CD4-positive, alpha-beta T cell treated with Interleukin-2 at 100 ng/mL for 4 hours (primary cell): ENCODE results near the gene ZNF469.
"Not testable (repeated sequence)": the region's sequence is repeated elsewhere in the genome, so short reads cannot be mapped to it uniquely, and the experiment has no call there.

ENCODE experiments used
- DNase-seq: peaks from one replicate; pipeline ENCODE4 v3.0.0-alpha.2; 2020; ENCODE audit warnings: low spot score

ZNF469 gene

GRCh38 chr16:88410297-88410968, 27.7 kb downstream of the ZNF469 start:
- not testable (repeated sequence) for DNase-seq

GRCh38 chr16:88411951-88412576, 29.3 kb downstream of the ZNF469 start:
- no peak for DNase-seq

- DNase-seq, result no peak
These were observed 30.0 kb downstream of the ZNF469 start for GRCh38 chr16:88412766-88413165.

DNA sequence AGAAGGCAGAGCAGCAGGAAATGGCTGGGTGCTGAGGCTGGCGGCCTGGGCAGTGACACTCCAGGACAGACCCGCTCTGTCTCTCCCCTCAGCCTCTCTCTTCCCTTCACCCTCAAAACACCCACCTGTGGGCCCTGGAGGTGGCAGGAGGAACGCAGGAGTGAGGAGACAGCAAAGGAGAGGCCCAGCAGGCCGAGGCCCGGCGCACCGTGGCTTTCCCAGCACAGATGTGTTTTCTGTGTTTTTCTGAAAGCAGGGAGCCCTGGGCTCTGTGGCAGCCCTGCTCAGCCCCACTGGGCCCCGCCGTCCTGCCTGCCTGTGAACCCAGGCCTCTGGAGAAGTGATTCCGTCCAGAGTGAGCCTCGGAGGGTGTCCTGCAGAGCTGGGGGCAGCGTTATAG, 30.5 kb downstream of the ZNF469 start:
- DNase-seq, result no peak

DNA sequence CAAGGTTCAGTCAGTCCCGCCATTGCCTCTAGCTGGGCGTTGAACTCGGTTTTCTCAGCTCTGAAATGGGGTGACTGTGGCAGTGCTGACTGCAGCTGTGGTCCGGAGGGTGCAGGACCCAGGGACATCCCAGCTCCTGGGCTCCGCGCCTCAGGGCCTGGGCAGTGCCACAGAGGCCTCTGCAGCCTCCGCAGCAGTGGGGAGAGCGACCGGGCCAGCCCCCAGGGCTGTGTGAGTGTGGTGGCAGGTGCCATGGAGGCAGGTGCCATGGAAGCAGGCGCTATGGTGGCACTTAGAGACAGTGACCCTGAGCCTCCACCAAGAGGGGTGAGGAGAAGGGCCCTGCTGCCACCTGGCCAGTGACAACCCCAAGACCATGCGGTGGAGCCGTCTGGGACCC, 30.9 kb downstream of the ZNF469 start:
- no peak for DNase-seq

- DNase-seq, result no peak
These were observed 32.0 kb downstream of the ZNF469 start for GRCh38 chr16:88414521-88415380.

GRCh38 chr16:88415381-88415705, 32.6 kb downstream of the ZNF469 start:
- no peak for DNase-seq

DNA sequence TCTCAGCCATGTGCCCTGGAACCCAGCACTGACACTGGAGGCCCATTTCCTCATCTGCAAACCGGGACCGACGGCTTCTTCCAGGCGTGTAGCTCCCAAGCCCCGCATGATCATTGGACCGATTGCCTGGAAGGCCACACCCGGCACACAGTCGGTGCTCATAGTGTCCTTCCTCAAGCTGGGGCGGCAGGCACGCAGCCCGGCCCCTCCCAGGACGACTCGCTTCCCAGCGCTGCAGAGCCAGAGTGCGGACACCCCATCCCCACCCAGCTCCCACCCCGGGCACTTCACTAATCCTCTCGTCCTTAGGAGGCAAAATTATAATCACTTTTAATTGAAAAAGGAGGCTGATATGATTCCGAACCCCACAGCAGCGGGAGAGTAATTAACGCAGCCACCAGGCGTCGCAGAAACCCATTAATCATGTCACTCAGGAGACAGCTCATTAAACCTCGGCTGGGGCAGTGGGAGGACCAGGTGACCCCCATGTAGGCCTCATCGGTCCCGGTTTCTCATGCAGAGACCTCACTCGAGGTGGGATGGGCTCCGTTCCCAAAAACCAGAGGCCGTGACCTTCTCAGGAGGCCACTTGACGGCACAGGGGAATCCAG, 33.1 kb downstream of the ZNF469 start:
- DNase-seq, result no peak

- DNase-seq, result no peak
These were observed 33.9 kb downstream of the ZNF469 start for GRCh38 chr16:88416686-88417085.

GRCh38 chr16:88417684-88418476, 35.1 kb downstream of the ZNF469 start:
- no peak for DNase-seq

GRCh38 chr16:88418869-88419268, 36.1 kb downstream of the ZNF469 start:
- no peak for DNase-seq

- no peak for DNase-seq
These were observed 37.0 kb downstream of the ZNF469 start for GRCh38 chr16:88419790-88420189.

DNA sequence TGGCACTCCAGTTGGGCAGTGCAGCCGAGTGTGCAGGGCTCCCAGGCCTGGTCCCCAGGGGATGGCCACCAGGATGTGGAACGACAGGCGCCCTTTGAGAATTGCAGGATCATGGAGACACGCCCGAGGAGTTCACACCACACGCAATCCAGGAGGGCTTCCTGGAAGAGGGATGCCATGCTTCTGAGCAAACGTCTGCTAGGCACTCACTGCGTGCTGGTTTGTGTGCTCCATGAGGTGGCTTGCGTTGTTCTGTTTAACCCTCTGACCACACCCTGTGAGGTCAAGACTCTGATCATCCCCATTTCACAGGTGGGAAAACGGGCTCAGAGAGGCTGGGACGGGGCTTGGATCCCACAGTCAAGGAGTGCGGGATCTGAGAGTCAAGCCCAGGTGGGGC, 37.7 kb downstream of the ZNF469 start:
- no peak for DNase-seq

- DNase-seq, result no peak
These were observed 38.5 kb downstream of the ZNF469 start for GRCh38 chr16:88421301-88421700.

- no peak for DNase-seq
These were observed 39.2 kb downstream of the ZNF469 start for GRCh38 chr16:88421871-88422433.

DNA sequence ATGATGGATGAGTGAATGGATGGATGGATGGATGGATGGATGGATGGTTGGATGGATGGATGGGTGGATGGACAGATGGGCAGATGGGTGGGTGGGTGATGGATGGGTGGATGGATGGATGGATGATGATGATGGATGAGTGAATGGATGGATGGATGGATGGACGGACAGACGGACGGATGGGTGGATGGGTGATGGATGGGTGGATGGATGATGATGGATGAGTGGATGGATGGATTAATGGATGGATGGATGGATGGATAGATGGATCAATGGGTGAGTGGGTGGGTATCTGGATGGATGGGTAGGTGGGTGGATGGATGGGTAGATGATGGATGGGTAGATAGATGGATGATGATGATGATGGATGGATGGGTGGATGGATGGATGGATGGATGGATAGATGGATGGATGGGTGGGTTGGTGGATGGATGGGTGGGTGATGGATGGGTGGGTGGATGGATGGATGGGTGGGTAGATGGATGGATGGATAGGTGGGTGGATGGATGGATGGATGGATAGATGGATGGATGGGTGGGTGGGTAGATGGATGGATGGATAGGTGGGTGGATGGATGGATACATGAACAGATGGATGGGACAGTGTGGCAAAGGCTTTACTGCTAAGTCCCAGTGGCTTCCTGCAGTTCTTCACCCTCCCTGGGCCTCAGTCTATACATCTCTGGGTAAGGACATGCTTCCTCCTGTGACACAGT, 40.1 kb downstream of the ZNF469 start:
- no peak for DNase-seq

DNA sequence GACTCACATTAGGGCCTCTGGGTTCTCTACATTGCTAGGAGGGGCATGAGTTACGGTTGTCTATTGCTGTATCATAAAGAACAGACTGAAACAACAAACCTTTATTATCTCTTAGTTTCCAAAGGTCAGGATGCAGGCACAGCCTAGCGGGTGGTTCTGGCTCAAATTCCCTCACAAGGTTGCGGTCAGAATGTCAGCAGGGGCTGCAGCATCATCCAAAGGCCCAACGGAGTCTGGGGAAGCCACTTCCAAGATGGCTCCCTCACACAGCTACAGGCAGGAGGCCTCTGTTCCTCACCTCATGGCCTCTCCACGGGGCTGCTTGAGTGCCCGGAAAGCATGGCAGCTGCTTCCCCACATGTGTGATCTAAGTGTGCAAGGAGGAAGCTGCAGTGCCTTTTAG, 40.7 kb downstream of the ZNF469 start:
- DNase-seq, result no peak

DNA sequence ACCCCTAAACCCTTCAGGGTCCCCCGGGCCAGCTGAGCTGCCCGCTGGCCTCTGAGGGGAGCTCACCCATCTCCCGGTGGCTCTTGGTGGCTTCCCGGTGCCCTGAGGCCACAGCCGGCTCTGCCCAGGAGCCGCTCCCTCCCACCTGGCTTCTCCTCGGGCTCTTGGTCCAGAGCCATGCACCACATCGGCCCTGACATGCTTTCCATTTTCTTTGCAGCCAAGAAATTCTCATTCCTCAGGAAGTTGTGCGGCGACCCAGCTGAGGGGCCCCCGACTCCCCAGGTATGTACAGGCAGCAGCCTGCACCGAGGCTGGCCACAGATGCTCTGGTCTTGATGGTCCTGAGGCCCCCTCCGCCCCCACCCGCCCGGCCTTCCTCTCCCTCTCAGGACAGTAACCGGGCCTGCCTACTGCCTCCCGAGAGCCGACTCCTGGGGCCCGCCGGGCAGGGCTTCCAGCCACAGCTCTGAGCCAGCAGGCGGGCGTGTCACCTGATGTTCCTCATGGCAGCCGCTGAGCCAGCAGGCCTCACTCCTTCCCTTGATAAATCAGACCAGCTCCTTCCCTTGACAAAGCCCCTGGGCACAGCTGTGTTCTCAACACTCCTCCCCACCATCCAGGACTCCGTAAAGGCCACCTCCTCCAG, 42.0 kb downstream of the ZNF469 start:
- DNase-seq, result no peak

DNA sequence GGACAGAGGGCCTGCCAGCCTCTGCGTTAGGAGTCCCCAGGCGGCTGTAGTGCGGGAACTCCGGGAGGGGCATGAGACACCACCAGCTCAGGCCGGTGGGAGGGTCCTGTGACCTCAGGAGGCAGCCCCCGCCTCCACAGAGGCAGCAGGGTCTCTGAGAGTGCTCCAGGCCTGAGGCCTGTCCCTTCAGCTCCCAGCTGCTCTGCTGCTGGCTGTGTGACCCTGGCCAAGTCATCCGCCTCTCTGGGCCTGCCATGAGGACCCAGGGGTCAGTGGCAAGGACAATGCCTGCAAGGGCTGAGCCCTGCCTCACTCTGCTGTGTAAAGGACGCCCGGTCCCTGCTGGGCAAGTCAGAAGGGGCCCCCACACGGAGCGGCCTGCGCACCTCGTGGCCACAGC, 43.3 kb downstream of the ZNF469 start:
- no peak for DNase-seq

- no peak for DNase-seq
These were observed 44.6 kb downstream of the ZNF469 start for GRCh38 chr16:88427376-88427775.
